ENCODE measurements around the gene EARS2.

DNA sequence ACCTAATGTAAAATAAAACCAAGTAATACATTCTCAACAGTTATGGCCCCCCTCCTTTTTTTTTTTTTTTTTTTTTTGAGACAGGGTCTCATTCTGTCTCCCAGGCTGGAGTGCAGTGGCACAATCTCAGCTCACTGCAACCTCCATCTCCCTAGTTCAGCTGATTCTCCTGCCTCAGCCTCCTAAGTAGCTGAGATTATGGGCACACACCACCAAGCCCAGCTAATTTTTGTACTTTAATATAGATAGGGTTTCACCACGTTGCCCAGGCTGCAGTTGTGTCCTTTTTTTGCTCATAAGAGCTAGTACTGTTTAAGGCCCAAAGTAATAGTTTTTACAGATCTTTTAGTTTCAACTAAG, 18.3 kb downstream of the EARS2 start:
- TF ChIP-seq EZH2phosphoT487 (IDR thresholded peaks at IDR 0.05; ENCODE audit: borderline replicate concordance, low read depth) (no peak), RFX5 (IDR thresholded peaks at IDR 0.05; ENCODE audit: low read length) (no peak), TEAD4 (IDR thresholded peaks at IDR 0.05; ENCODE audit: borderline replicate concordance, insufficient read depth) (no peak), FOSL2 (IDR thresholded peaks at IDR 0.05; ENCODE audit: borderline replicate concordance, low read depth) (no peak), POLR2AphosphoS5 (IDR thresholded peaks at IDR 0.05; ENCODE audit: low read depth, low read length) (no peak), RXRA (IDR thresholded peaks at IDR 0.05; ENCODE audit: borderline replicate concordance, low read depth) (no peak), REST (IDR thresholded peaks at IDR 0.05; ENCODE audit: low read depth, low read length) (no peak)
- TF ChIP-seq, protein P1, sequence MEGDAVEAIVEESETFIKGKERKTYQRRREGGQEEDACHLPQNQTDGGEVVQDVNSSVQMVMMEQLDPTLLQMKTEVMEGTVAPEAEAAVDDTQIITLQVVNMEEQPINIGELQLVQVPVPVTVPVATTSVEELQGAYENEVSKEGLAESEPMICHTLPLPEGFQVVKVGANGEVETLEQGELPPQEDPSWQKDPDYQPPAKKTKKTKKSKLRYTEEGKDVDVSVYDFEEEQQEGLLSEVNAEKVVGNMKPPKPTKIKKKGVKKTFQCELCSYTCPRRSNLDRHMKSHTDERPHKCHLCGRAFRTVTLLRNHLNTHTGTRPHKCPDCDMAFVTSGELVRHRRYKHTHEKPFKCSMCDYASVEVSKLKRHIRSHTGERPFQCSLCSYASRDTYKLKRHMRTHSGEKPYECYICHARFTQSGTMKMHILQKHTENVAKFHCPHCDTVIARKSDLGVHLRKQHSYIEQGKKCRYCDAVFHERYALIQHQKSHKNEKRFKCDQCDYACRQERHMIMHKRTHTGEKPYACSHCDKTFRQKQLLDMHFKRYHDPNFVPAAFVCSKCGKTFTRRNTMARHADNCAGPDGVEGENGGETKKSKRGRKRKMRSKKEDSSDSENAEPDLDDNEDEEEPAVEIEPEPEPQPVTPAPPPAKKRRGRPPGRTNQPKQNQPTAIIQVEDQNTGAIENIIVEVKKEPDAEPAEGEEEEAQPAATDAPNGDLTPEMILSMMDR (IDR thresholded peaks at IDR 0.05), result no peak
- TF ChIP-seq, protein P2, sequence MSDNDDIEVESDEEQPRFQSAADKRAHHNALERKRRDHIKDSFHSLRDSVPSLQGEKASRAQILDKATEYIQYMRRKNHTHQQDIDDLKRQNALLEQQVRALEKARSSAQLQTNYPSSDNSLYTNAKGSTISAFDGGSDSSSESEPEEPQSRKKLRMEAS (IDR thresholded peaks at IDR 0.05; ENCODE audit: low read depth), result no peak

Data from SK-N-SH (cell line).